GOT3 (cell line): ENCODE measurements around the gene SULF2.

Experiments
- DNase-seq: peaks from one replicate; lab custom pipeline; 2025; ENCODE audit warnings: mixed read lengths; lab: John Stamatoyannopoulos, UW

SULF2 gene

DNA sequence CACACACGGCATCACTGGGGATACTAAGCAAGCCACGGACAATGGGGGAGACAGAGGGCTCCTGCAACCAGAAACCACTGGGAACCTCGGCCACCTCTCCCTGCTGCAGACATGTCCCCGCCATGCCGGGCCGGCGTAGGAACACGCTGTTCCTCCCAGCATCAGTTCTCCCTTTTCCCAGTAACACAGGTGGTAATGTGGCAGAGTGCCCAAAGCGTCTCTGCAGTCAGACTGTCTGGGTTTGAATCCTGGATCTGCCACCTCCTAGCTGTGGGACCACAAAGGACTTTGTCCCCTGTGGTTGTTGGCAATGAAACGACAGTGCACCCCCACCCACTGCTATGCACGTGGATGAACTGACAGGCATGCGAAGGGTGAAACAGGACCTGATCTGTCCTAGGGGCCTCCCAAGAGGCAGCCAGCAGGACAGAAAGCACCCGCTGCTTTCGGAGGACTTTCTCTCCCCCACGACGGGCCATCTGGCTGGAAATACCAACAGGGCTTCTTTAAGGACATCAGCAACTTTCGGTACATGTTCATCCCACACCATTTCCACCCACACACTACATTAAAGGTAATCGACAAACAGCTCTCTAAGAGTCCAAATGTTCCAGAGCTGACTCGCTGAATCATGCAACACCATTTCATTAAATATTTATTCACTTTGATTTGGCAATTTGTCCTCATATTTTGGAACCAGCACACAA lies 74.1 kb downstream of the SULF2 start:
- DNase-seq, result no peak

GRCh38 chr20:47710665-47711045 lies 74.6 kb downstream of the SULF2 start:
- no peak for DNase-seq

- DNase-seq, result no peak
Measured at GRCh38 chr20:47708953-47709833, 76.1 kb downstream of the SULF2 start.

GRCh38 chr20:47708140-47708807 lies 77.0 kb downstream of the SULF2 start:
- no peak for DNase-seq

DNA sequence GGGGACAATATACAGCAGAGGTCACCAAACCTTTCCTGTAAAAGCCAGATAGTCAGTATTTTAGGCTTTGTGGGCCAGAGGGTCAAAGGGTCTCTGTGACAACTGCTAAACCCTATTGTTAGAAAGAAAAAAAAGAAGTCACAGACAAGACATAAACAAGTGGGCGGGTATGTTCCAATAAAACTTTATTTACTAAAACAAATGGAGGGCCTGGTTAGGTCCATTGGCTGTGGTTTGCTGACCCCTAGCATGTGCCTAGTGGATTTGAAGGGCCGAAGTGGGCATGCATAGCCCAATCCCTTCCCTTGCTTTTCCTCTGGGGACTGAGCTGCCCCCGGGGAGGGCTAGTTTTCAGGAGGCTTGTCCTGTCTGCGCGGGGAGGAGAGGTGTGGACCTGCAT lies 78.9 kb downstream of the SULF2 start:
- DNase-seq, result no peak

DNA sequence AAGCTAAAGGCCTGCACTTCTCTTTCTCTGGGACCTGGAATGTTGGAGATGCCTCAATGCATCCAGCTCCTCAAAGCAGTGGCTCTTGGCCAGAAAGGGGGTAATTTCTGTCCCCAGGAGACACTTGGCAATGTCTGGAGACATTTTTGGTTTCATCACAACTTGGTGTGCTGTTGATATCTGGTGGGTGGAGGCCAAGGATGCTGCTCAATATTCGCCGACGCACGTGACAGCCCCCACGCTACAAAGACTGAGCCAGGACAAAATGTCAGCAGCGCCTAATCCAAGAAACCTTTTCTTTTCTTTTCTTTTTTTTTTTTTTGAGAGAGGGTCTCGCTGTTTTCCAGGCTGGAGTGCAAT lies 79.8 kb downstream of the SULF2 start:
- DNase-seq, result no peak

DNA sequence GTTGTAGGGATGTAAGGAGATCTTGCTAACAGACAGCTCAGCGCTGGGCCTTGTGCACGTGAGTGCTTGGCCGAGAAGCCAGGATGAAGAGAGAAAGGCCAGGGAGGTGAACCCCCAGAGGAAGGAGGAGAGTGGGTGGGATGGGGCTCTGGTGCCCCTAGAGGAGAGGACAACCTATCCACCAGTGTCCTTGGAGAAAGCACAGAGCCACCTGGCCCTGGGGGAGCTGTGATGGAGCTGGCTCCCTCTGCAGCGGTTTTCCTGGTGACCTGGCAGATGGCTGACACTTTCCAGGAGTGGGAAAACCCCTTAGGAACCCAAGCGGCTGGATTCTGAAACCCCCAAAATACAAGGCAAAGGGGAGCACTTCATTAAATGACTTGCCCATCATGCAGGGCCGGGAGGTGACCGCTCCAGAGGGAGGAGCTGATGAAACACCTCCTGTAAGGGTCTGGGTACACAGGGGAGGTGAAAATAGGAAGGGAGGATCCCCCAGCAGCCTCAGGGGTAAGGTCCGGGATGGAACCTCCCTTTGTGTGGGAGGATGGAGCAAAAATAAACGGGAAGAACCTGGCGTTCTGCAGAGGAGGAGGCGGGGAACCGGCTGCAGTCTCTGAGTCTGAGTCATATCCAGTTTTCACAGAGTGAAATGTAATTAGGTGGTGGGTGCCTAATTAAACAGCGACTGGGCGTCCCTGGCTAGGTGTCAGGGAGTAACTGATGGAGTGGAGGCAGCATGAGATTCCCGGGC lies 80.4 kb downstream of the SULF2 start:
- no peak for DNase-seq

DNA sequence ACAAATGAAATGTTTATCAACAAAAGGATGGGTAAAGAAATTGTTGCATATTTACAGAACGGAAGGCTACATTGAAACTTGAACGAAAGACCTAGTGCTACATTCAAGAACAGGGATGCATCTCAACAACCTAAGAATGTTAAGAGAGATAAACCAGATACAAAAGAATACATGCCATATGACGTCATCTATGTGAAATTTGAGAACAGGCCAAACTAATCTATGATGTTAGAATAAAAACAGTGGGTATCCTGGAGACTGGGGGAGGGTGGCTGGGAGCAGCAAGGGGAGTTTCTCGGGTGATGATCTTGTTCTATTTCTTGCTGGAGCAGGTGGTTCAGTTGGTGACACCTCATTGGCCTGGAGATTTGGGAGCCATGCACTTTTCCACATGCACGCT lies 81.5 kb downstream of the SULF2 start:
- no peak for DNase-seq

GRCh38 chr20:47701612-47702011 lies 83.7 kb downstream of the SULF2 start:
- no peak for DNase-seq

GRCh38 chr20:47700327-47700726 lies 85.0 kb downstream of the SULF2 start:
- DNase-seq, result no peak

DNA sequence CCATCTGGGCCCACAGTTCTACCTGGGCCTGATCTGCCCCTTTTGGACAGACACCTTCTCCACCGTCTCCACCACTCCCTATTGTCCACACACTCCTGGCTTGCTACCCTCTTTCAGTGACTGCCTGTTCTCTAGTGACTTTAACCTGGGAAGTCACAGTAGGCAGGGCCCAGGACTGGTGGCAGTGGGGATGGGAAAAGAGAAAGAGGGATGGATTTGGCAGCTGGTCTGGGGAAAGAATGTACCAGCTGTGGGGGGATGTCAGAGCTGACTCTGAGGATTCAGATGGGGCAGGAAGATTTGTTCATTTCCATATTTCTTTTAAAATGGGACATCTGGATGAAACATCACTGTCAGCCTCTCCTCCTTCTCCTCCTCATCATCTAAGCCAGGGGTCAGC lies 85.5 kb downstream of the SULF2 start:
- DNase-seq, result no peak

DNA sequence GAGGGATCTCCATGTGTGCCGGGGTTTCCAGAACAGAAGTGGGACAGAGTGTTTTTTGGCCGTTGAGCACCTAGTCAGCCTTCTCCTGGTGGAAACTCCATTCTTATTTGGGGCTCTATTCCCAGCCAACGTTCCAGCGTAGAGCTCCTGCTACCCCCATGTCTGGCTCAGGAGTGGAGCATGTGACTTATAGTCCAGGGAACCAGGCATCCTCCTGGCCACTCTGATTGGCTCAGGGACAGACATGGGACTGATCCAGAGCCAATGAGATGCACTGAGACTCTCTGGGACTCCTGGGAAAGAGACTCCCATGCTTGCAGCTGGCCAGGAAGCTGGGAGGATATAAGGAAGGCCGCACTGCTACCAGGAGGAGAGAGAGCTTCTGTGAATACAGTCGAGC lies 87.1 kb downstream of the SULF2 start:
- DNase-seq, result no peak

DNA sequence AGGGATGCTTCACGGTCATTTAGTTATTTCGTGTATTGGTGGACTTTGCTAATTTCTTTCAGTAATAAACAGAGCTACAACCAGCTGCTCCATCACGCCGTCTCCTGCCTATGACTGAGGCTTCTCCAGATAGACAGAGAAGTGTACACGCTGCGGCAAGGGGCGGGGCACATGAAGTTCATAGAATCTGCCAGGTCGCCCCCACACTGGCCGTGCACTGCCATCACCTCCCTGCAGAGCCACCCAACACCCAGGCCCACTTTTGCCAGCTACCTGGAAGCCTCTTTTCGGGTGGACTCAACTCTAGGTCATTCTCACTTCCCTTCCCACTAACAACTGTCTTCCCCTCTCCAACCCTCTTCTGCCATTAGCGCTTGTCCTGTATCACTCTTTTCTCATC lies 88.4 kb downstream of the SULF2 start:
- no peak for DNase-seq

DNA sequence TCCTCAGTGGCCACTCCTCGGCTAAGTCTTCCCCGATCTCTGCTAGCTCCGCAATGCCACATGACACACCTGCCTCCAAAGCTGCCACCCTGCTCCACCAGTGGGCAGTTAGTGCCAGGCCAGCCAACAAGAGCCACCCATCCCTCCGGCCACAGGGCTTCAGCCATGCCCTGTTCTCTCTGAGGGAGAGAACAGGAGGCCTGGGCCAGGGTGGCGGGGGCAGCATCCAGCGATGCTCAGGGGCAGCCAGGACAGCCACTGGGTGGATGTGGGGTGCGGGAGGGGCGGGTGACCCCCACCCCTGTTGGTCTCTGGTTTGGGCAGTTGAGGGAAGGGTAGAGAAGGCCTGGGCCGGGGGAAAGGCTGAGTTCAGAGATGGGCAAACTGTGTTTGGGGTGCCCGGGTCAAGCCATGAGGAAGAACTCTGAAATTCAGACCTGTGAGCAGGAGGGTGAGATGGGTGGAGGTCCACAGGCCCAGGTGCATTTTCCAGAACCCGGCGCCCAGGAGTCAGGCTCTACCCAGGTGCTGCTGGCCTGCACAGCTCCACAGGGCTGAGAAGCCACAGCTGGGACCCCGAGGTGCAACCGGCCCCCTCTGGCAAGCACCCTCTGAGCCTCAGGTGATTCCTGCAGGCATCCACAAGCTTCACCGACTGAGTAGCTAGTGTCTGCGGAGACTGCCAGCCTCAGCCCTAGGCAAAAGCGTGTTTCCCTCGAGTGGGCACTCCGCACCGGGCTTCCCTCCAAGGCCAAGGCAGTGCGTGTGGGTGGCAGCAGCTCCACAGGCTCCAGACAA lies 91.1 kb downstream of the SULF2 start:
- DNase-seq, result no peak

DNA sequence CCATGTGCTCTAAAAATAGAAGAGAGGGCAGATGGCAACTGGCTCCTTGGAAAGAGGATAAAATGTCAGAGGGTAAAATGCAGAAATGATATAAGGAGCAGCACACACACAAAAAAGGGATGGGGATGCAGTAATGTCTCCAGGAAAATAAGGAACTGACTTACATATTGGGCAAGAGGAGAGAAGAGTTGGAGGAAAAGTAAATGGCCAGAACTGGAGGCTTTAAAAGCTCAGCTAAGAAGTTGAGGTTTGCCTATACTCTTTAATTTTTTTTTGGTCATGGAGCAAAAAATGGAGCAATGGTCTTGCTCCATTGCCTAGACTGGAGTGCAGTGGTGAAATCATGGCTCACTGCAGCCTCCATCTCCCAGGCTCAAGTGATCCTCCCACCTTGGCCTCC lies 93.7 kb downstream of the SULF2 start:
- no peak for DNase-seq

DNA sequence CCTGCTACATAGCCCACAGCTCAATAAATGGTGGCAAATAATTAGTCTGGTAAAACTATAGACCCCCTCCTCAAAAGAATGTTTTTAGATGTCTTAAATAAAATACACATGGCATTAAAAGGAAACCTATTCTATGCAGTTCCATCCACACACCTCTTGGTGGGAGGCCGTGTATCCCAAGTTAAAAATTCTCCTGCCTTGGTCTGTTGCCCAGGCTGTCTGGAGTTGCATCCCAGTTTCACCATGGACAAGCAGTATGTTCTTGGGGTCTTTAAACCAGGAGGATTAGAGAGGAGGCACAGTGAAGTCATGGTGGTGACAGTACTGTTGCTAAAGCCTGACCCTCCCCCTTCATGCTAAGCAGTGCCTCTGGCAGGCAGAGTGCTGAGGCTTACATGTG lies 95.5 kb downstream of the SULF2 start:
- no peak for DNase-seq

GRCh38 chr20:47688385-47689381 lies 96.6 kb downstream of the SULF2 start:
- no peak for DNase-seq

DNA sequence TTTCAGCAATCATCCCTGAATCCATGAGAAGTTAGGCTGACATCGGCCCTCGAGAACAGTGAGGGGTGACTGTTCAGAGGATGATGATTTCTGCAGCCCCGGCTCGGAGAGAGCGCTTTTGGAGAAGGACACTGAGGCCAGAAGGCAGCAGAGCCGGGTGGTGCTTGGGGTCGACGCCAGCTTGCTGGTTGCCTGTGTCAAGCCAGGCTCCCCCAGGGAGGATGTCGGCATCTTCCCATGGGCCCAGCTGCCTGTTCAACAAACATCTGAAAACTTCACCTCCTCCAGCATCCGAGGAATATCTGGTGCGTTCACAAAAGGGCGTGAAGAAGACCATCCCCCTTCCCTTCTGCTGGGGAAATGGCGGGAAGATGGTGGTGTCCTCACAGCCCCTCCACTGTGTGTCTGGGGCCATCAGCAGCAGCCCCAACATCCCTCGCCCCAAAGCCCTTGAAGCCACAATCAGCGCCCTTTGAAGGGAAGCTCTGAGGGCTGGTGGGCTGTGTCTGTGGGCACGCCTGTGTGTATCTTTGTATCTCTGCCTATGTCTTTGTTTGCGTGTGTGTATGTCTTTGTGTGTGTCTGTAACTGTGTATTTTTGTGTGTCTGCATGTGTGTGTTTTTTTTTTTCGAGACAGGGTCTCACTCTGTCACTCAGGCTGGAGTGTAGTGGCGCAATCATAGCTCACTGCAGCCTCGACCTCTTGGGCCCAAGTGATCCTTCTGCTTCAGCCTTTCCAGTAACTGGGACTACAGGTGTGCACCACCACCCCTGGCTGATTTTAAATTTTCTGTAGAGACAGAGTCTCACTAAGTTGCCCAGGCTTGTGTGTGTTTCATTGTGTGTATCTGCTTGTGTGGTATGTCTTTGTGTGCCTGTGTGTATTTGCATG lies 97.9 kb downstream of the SULF2 start:
- DNase-seq, result no peak

GRCh38 chr20:47686545-47686944 lies 98.7 kb downstream of the SULF2 start:
- peak; percentile 86 for DNase-seq
